ENCODE measurements around the gene GMDS.
A peak's percentile ranks its signal among the peaks of the same experiment; 100 is the strongest.

Gene GMDS

GRCh38 chr6:2078888-2079287 is 166.5 kb downstream of the GMDS start:
- DNase-seq, result no peak
- in situ Hi-C loops (cut with MboI; ENCODE audit: low pct_unique_long_range_greater_than_20kb, low sequenced_read_pairs), result no loop called here

GRCh38 chr6:2077826-2078225 is 167.6 kb downstream of the GMDS start:
- no peak for DNase-seq
- in situ Hi-C loops (cut with MboI; ENCODE audit: low pct_unique_long_range_greater_than_20kb, low sequenced_read_pairs), result no loop called here

- in situ Hi-C loops (cut with MboI; ENCODE audit: low pct_unique_long_range_greater_than_20kb, low sequenced_read_pairs), result no loop called here
- DNase-seq, result no peak
These were observed 171.9 kb downstream of the GMDS start for GRCh38 chr6:2073476-2073875.

- in situ Hi-C loops (cut with MboI; ENCODE audit: low pct_unique_long_range_greater_than_20kb, low sequenced_read_pairs), result no loop called here
- DNase-seq, result no peak
These were observed 173.0 kb downstream of the GMDS start for GRCh38 chr6:2072453-2072852.

GRCh38 chr6:2063547-2063946 is 181.9 kb downstream of the GMDS start:
- in situ Hi-C loops (cut with MboI; ENCODE audit: low pct_unique_long_range_greater_than_20kb, low sequenced_read_pairs), result no loop called here
- no peak for DNase-seq

- DNase-seq, result no peak
- in situ Hi-C loops (cut with MboI; ENCODE audit: low pct_unique_long_range_greater_than_20kb, low sequenced_read_pairs), result no loop called here
These were observed 183.5 kb downstream of the GMDS start for GRCh38 chr6:2061880-2062279.

- in situ Hi-C loops (cut with MboI; ENCODE audit: low pct_unique_long_range_greater_than_20kb, low sequenced_read_pairs), result no loop called here
- DNase-seq, result no peak
These were observed 189.5 kb downstream of the GMDS start for GRCh38 chr6:2055911-2056310.

- no peak for DNase-seq
- in situ Hi-C loops (cut with MboI; ENCODE audit: low pct_unique_long_range_greater_than_20kb, low sequenced_read_pairs), result no loop called here
These were observed 190.3 kb downstream of the GMDS start for GRCh38 chr6:2055143-2055542.

- in situ Hi-C loops (cut with MboI; ENCODE audit: low pct_unique_long_range_greater_than_20kb, low sequenced_read_pairs), result no loop called here
- DNase-seq, result no peak
These were observed 190.8 kb downstream of the GMDS start for GRCh38 chr6:2054516-2055067.

- in situ Hi-C loops (cut with MboI; ENCODE audit: low pct_unique_long_range_greater_than_20kb, low sequenced_read_pairs), result no loop called here
These were observed 191.7 kb downstream of the GMDS start for GRCh38 chr6:2053691-2054090.

GRCh38 chr6:2047855-2048254 is 197.6 kb downstream of the GMDS start:
- in situ Hi-C loops (cut with MboI; ENCODE audit: low pct_unique_long_range_greater_than_20kb, low sequenced_read_pairs), result no loop called here
- DNase-seq, result no peak

More at GRCh38 chr6:2053691-2054090, 191.7 kb downstream of the GMDS start:
- DNase-seq, result no peak

- no peak for DNase-seq
- in situ Hi-C loops (cut with MboI; ENCODE audit: low pct_unique_long_range_greater_than_20kb, low sequenced_read_pairs), result no loop called here
These were observed 201.2 kb downstream of the GMDS start for GRCh38 chr6:2044192-2044591.

GRCh38 chr6:2042956-2043648 is 202.3 kb downstream of the GMDS start:
- no peak for DNase-seq
- in situ Hi-C loops (cut with MboI; ENCODE audit: low pct_unique_long_range_greater_than_20kb, low sequenced_read_pairs), result no loop called here

GRCh38 chr6:2038092-2038491 is 207.3 kb downstream of the GMDS start:
- in situ Hi-C loops (cut with MboI; ENCODE audit: low pct_unique_long_range_greater_than_20kb, low sequenced_read_pairs), result no loop called here
- peak; percentile 43 for DNase-seq

- DNase-seq, result no peak
- in situ Hi-C loops (cut with MboI; ENCODE audit: low pct_unique_long_range_greater_than_20kb, low sequenced_read_pairs), result no loop called here
These were observed 208.0 kb downstream of the GMDS start for GRCh38 chr6:2037237-2037926.

- DNase-seq, result no peak
- in situ Hi-C loops (cut with MboI; ENCODE audit: low pct_unique_long_range_greater_than_20kb, low sequenced_read_pairs), result no loop called here
These were observed 208.7 kb downstream of the GMDS start for GRCh38 chr6:2036710-2037023.

GRCh38 chr6:2035826-2036709 is 209.3 kb downstream of the GMDS start:
- DNase-seq, result no peak
- in situ Hi-C loops (cut with MboI; ENCODE audit: low pct_unique_long_range_greater_than_20kb, low sequenced_read_pairs), result no loop called here

GRCh38 chr6:2035046-2035445 is 210.4 kb downstream of the GMDS start:
- in situ Hi-C loops (cut with MboI; ENCODE audit: low pct_unique_long_range_greater_than_20kb, low sequenced_read_pairs), result no loop called here
- no peak for DNase-seq

- in situ Hi-C loops (cut with MboI; ENCODE audit: low pct_unique_long_range_greater_than_20kb, low sequenced_read_pairs), result no loop called here
- DNase-seq, result no peak
These were observed 211.1 kb downstream of the GMDS start for GRCh38 chr6:2034256-2034655.

- no peak for DNase-seq
- in situ Hi-C loops (cut with MboI; ENCODE audit: low pct_unique_long_range_greater_than_20kb, low sequenced_read_pairs), result no loop called here
These were observed 211.9 kb downstream of the GMDS start for GRCh38 chr6:2033544-2033943.
